Central memory CD4-positive, alpha-beta T cell (primary cell): Measurements from ENCODE around the gene COMMD8.
A peak's percentile ranks its signal among the peaks of the same experiment; 100 is the strongest.
"Not testable (repeated sequence)": the region's sequence is repeated elsewhere in the genome, so short reads cannot be mapped to it uniquely, and the experiment has no call there.

ENCODE experiments used
- DNase-seq: peaks from one replicate; pipeline ENCODE4 v3.0.0; 2022
- total RNA-seq, 3 experiments: gene quantifications; one replicate each; lab custom pipeline; 2026; lab: John Stamatoyannopoulos, UW

COMMD8 gene
- 8.9 to 28.7 (median 27.8) reads per million in 3 experiments for total RNA-seq

- DNase-seq, result peak; percentile 97
Observed at GRCh38 chr4:47463235-47463956, at the start of gene COMMD8. COMMD8 (minus strand) TSS chr4:47463702; CDS start chr4:47463651, 51 bp downstream.

- DNase-seq, result no peak
Observed at GRCh38 chr4:47510506-47511143, 47.1 kb upstream of the COMMD8 start.

DNA sequence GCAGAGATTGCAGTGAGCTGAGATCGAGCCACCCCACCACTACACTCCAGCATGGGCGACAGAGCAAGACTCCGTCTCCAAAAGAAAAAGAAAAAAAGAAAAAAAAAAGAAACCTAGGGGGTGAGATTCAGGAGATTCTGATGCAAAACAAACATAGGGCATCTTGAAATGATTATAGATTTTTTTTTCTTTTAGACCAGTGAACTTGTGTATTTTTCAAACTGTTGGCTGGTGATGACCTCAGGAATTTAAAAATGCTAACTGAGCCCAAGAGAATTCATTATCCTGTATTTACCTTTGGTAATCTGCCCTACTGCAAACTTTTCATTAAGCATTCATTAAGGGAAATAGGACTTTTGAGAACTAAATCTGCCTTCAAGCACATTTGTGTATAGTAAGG, 42.2 kb upstream of the COMMD8 start:
- DNase-seq, result no peak

DNA sequence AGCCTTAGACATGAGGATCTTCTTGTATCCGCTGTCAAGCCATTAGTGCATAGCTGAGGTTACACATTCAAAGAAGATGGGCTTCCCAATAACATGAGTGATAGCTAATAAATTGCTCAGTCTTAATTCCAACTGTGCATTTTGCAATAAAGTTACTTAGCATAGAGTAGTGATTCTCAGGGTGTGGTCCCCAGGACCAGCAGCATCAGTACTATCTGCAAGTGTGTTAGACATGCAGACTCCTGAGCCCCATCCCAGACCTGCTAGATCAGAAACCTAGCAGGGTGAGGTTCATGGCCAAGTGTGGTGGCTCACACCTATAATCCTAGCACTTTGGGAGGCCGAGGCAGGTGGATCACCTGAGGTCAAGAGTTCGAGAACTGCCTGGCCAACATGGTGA, 41.6 kb upstream of the COMMD8 start:
- DNase-seq, result no peak

- no peak for DNase-seq
Observed at GRCh38 chr4:47500776-47501175, 37.3 kb upstream of the COMMD8 start.

DNA sequence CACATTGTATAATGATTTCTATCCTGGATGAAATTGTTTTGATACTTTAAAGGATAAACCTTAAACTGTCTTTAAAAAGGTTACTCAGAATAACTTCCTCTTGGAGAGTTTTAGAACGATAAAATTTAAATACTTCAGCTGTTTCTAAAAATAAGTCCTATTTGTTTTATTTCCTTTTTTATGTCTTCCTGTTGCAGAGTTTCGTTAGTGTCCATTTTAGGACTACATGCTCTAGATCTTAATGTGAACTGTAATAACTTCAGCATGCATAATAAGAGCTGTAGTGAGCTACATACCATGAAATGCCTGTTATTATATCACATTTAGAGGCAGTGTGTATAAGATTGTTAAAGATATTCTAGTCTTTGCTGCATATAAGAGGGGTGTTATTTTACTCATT, 36.2 kb upstream of the COMMD8 start:
- DNase-seq, result no peak

DNA sequence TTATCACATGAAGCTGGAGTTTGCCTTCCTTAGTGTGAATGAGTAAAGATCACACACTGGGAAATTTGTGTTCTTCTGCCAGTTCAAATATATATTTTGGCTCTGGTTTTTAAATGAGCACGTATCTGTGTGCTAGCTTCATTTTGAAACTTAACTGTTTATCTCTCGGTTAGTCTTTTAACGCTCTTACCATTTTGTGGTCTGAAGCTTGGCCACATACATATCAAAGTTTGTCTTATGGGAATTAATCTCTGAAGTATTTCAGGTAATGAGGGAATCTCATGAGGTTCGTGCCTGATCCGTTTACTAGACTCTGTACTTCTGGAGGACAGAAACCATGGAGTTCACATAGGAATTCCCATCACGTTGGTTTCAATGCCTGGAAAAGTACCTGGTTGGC, 35.4 kb upstream of the COMMD8 start:
- no peak for DNase-seq

DNA sequence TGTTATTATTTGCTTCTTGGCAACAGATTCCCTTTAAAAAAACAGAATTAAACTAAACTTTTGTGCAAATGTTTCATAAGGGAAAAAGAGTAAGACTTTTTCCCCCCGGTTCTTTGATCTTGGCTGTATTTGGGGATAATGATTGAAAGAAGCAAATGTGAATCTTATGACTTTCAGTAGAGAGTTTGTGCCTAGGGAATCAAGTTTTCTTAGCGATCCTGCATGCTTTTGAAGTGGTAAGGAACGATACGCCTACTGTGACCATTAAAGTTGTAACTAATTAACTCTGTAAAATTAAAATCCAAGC, 30.6 kb upstream of the COMMD8 start:
- DNase-seq, result no peak

GRCh38 chr4:47493238-47494123, 30.0 kb upstream of the COMMD8 start:
- DNase-seq, result no peak

DNA sequence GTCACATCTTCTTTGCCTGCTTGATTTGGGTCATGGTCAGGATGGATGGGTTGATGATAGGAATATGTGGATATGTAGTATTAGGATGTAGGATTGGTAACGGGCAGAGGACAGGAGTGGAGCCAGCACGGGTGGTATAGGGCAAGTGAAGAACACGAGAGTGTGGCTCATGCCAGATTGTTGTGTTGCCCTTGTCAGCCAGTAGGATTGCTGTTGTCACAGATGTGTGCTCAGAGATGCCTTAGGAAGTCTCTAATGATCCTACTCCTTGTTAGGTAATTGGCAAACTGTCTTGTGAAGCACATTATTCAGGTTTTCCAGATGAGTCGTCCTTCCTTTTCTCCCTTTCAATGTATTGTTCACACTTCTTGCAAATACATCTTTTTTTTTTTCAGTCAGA, 27.0 kb upstream of the COMMD8 start:
- no peak for DNase-seq

- no peak for DNase-seq
Observed at GRCh38 chr4:47488706-47489105, 25.2 kb upstream of the COMMD8 start.

- not testable (repeated sequence) for DNase-seq
Observed at GRCh38 chr4:47486727-47487126, 23.2 kb upstream of the COMMD8 start.

DNA sequence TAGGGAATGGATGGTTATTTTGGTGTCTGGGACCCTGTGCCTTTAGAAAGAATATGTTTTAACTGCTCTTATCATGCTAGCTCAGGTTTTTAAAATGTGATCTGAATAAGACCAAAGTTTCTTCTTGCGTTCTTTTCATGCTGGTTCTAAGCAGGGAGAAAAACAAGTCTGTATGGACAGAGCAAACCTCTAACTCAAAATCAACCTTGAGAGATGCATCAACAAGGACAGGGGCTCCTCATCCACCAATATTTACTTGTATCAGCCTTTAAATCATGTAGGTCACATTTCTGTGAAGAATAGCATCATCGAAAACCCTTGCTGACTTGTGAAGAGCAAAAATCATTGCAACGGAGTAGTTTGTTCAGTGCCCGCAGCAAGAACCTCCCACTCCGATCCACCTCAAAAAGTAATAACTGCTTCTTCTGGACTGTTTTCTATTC, 22.8 kb upstream of the COMMD8 start:
- DNase-seq, result no peak

- no peak for DNase-seq
Observed at GRCh38 chr4:47485768-47486167, 22.3 kb upstream of the COMMD8 start.

DNA sequence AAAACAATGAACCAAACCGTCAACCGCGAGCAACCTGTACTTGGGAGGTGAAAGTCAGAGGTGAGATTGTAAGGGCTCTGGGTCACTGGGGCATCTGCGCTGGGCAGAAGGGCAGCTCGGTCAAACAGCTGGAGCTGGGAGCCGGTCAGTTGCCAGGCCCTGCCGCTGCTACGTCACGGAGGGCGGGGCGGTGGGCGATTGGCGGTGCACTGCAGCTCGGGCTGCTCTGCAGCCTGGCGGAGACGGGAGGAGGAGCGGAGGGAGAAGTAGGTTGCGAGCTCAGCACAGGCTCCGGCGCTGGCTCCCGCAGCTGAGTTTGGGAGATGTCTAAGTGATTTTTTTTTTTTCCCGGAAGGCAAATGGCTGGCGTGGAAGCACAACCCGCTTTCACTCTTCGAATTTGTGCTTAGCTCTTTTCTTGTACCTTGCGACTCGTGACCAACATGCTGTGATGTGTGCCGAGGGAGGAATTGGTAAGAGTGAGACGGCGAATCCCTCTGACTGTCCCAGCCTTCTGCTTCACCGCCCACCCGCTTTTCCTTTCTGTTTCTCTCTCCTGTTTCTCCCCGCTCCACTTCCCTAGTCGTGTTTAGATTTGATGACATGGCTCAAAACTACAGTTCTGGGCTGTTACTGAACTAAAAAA, 21.7 kb upstream of the COMMD8 start, which contains the start of gene ATP10D:
Gene ATP10D, plus strand, starts transcription at position 229 of the 646 bp plus-strand sequence. CDS start 27,266 bp downstream, outside the sequence.
- DNase-seq, result peak; percentile 66

- no peak for DNase-seq
Observed at GRCh38 chr4:47484168-47484567, 20.7 kb upstream of the COMMD8 start.

GRCh38 chr4:47483745-47484144, 20.2 kb upstream of the COMMD8 start:
- DNase-seq, result no peak

DNA sequence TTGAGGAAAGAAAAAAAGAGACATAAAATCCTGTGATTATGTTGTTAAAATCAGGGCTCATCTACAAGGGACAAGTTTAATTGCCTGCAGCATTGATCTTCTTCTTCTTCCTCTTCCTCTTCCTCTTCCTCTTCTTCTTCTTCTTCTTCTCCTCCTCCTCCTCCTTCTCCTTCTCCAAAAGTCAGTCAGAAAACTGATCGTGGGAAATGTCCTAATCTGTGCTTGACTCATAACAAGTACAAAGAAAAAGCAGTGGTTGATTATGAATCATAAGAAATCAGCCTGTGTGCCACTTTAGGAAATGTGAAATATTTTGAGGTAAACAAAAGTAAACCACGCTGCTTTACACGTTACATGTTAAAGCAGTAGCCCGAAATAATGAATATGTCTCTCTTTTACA, 18.8 kb upstream of the COMMD8 start:
- no peak for DNase-seq

DNA sequence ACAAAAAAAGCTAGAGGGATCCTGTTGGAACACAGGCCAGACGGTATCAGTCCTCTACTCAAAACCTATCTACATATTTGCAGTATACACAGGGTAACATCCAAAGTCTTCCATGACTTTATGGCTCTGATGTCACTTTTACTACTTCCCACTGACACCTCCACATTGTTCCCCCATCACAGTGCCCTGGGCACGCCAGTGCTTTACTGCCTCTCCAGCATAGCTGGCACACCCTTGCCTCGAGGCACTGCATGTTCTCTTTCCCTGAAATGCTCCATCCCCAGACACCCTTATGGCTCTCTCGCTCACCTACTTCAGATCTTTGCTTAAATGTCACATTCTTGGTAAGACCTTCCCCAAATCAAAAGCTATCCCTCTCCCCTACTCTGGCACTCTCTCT, 15.3 kb upstream of the COMMD8 start:
- DNase-seq, result no peak

- no peak for DNase-seq
Observed at GRCh38 chr4:47475411-47475810, 11.9 kb upstream of the COMMD8 start.

GRCh38 chr4:47474799-47475198, 11.3 kb upstream of the COMMD8 start:
- no peak for DNase-seq

GRCh38 chr4:47473141-47473750, 9.7 kb upstream of the COMMD8 start:
- DNase-seq, result no peak

GRCh38 chr4:47471591-47471990, 8.1 kb upstream of the COMMD8 start:
- DNase-seq, result no peak
